ENCODE measurements around the gene CYFIP2. TPM values are rescaled to one million over a fixed set of nuclear protein-coding genes. Genes with fewer than 3 reads are reported as not detected.

CYFIP2 gene
- polyA plus RNA-seq, 1 donor from 2014 or later = 59.7 TPM

DNA sequence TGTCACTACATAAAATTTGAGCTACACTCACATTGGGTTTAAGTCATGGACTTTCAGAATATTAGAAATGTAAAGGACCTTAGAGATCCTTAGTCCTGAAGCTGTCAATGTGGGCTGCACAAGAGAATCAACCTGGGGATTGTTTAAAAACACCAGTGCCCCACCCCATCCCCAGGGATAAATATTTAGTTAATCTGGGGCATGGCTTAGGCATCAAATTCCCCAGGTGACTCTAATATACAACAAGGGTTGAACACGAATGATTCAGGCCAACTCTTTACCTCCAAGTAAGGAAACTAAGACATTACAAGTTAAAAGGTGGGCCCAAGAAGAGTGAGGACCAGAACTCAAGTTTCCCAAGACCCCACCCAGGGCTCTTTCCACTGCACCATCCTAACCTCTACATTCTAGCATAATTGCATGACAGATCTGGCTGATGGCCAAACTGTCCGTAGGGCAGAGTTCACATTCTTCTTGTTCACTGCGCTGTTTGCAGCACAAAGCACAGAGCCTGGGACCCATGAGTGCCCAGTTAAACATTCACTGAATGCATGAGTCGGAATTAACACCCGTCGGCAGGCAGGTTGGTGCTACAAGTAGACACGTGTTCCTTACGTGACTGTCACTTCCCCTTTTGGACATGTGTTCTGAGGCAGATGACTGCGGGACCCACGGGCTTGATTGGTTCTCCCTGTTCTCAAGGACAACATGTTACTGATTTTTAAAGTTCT is 25.2 kb downstream of the CYFIP2 start:
- Histone ChIP-seq H3K9me2 (ENCODE audit: insufficient read depth, low read length) (no peaks in the 10 kb centered on the region), H2AFZ (ENCODE audit: low read depth, low read length) (no peak overlapping the region), H3K4me3 (ENCODE audit: low read length) (no peak overlapping the region), H3K36me3 (ENCODE audit: insufficient read depth, low read length) (peaks cover 12% of the 10 kb centered on the region), H3K4me2 (ENCODE audit: low read length) (no peak overlapping the region), H4K20me1 (ENCODE audit: insufficient read depth) (no peaks in the 10 kb centered on the region), H3K27ac (ENCODE audit: low read length) (no peak overlapping the region), H3F3A (ENCODE audit: insufficient read depth, low read length, poor library complexity, severe bottlenecking) (no peaks in the 10 kb centered on the region), H3K9me3 (ENCODE audit: low read length) (no peaks in the 10 kb centered on the region), H3K27me3 (ENCODE audit: insufficient read depth, low read depth, low read length) (no peaks in the 10 kb centered on the region), H3K79me2 (replicated peaks; ENCODE audit: insufficient read depth, low read length) (no peaks in the 10 kb centered on the region), H3K9ac (ENCODE audit: low read length) (no peak overlapping the region)
- TF ChIP-seq RAD21 (conservative IDR thresholded peaks at IDR 0.05) (no peak), SMC3 (conservative IDR thresholded peaks at IDR 0.05; ENCODE audit: poor library complexity) (no peak), MXI1 (conservative IDR thresholded peaks at IDR 0.05; ENCODE audit: poor library complexity, severe bottlenecking) (no peak)
- TF ChIP-seq, protein P1, sequence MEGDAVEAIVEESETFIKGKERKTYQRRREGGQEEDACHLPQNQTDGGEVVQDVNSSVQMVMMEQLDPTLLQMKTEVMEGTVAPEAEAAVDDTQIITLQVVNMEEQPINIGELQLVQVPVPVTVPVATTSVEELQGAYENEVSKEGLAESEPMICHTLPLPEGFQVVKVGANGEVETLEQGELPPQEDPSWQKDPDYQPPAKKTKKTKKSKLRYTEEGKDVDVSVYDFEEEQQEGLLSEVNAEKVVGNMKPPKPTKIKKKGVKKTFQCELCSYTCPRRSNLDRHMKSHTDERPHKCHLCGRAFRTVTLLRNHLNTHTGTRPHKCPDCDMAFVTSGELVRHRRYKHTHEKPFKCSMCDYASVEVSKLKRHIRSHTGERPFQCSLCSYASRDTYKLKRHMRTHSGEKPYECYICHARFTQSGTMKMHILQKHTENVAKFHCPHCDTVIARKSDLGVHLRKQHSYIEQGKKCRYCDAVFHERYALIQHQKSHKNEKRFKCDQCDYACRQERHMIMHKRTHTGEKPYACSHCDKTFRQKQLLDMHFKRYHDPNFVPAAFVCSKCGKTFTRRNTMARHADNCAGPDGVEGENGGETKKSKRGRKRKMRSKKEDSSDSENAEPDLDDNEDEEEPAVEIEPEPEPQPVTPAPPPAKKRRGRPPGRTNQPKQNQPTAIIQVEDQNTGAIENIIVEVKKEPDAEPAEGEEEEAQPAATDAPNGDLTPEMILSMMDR (IDR thresholded peaks at IDR 0.05; ENCODE audit: poor library complexity, severe bottlenecking) = no peak

DNA sequence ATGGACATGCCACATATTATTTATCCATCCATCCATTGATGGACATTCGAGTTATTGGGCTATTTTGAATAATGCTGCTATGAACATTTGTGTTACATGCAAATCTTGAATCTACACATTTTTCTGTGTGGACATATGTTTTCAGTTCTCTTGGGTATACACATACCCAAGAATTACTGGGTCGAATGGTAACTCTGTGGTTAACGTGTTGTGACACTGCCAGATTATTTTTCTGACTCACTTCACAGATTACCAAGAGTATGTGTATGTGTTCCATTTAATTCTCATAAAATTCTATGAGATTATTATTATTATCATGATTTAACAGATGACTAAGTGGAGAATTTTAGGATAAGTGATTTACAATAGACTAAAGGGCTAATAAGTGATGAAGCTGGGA is 26.7 kb downstream of the CYFIP2 start:
- Histone ChIP-seq H3K27me3 (ENCODE audit: insufficient read depth, low read depth, low read length) (no peaks in the 10 kb centered on the region), H4K20me1 (ENCODE audit: insufficient read depth) (no peaks in the 10 kb centered on the region), H3K9me2 (ENCODE audit: insufficient read depth, low read length) (no peaks in the 10 kb centered on the region), H3K36me3 (ENCODE audit: insufficient read depth, low read length) (peaks cover 5% of the 10 kb centered on the region), H3K27ac (ENCODE audit: low read length) (no peak overlapping the region), H3K79me2 (replicated peaks; ENCODE audit: insufficient read depth, low read length) (no peaks in the 10 kb centered on the region), H3F3A (ENCODE audit: insufficient read depth, low read length, poor library complexity, severe bottlenecking) (no peaks in the 10 kb centered on the region), H3K9ac (ENCODE audit: low read length) (no peak overlapping the region), H2AFZ (ENCODE audit: low read depth, low read length) (no peak overlapping the region), H3K4me3 (ENCODE audit: low read length) (no peak overlapping the region), H3K4me2 (ENCODE audit: low read length) (no peak overlapping the region), H3K9me3 (ENCODE audit: low read length) (no peaks in the 10 kb centered on the region)
- TF ChIP-seq EZH2 (IDR thresholded peaks at IDR 0.05; ENCODE audit: borderline replicate concordance, insufficient read depth, low read length, poor library complexity, severe bottlenecking) = no peak
- TF ChIP-seq TAF1 (IDR thresholded peaks at IDR 0.05; ENCODE audit: low read depth) = no peak
- TF ChIP-seq, protein P2, sequence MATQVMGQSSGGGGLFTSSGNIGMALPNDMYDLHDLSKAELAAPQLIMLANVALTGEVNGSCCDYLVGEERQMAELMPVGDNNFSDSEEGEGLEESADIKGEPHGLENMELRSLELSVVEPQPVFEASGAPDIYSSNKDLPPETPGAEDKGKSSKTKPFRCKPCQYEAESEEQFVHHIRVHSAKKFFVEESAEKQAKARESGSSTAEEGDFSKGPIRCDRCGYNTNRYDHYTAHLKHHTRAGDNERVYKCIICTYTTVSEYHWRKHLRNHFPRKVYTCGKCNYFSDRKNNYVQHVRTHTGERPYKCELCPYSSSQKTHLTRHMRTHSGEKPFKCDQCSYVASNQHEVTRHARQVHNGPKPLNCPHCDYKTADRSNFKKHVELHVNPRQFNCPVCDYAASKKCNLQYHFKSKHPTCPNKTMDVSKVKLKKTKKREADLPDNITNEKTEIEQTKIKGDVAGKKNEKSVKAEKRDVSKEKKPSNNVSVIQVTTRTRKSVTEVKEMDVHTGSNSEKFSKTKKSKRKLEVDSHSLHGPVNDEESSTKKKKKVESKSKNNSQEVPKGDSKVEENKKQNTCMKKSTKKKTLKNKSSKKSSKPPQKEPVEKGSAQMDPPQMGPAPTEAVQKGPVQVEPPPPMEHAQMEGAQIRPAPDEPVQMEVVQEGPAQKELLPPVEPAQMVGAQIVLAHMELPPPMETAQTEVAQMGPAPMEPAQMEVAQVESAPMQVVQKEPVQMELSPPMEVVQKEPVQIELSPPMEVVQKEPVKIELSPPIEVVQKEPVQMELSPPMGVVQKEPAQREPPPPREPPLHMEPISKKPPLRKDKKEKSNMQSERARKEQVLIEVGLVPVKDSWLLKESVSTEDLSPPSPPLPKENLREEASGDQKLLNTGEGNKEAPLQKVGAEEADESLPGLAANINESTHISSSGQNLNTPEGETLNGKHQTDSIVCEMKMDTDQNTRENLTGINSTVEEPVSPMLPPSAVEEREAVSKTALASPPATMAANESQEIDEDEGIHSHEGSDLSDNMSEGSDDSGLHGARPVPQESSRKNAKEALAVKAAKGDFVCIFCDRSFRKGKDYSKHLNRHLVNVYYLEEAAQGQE (IDR thresholded peaks at IDR 0.05; ENCODE audit: borderline replicate concordance) = no peak
- no peak for TF ChIP-seq EP300 (conservative IDR thresholded peaks at IDR 0.05; ENCODE audit: poor library complexity, severe bottlenecking)
- TF ChIP-seq, protein P1 (IDR thresholded peaks at IDR 0.05; ENCODE audit: poor library complexity, severe bottlenecking) = no peak
- no peak for TF ChIP-seq SMC3 (conservative IDR thresholded peaks at IDR 0.05; ENCODE audit: poor library complexity)
- no peak for TF ChIP-seq POLR2AphosphoS5 (IDR thresholded peaks at IDR 0.05)
- no peak for TF ChIP-seq MXI1 (conservative IDR thresholded peaks at IDR 0.05; ENCODE audit: poor library complexity, severe bottlenecking)
- no peak for TF ChIP-seq RAD21 (conservative IDR thresholded peaks at IDR 0.05)
